SK-N-MC (cell line): Measurements from ENCODE around the gene TAL1.

Experiments used
- EZH2 ChIP-seq: fragments of 200-600 bp; sonication (generic); IDR thresholded peaks from one replicate; pipeline ENCODE4 v1.6.1; 2017; ENCODE audit warnings: antibody characterized with exemption
- POLR2AphosphoS5 ChIP-seq: IDR thresholded peaks from 2 replicates; pipeline ENCODE4 v1.6.1; 2012; ENCODE audit warnings: mild to moderate bottlenecking, low read depth, low read length, borderline replicate concordance

DNA sequence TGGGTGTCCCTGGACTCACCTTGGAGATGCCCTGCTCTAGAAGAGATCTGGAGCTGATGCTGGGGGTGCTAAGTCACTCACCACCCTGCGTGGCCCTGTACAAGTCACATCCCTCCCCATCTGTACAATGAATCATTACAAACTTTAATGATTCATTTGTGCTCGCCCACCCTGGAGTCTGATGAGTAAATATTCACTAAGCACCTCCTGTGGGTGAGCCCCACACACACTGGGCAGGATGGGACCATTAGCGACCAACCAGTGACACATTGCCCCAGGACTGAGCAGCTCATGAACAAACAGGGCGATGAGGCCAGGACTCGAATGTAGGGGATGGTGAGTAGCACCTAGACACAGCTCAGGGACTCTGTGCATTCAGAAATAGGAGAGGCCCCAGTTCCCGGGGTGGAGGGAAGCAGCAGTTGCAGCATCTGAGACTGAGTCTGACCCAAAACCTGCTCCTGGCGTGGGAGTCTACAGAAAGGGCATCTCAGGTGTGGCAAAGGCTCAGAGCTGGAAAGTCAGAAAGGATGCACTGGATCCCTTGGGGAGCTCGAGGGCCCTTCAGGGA is 24.1 kb downstream of the TAL1 start:
- TF ChIP-seq POLR2AphosphoS5 (no peak), EZH2 (no peak)
